ENCODE data around the gene MIA3. TPM values are rescaled to one million over a fixed set of nuclear protein-coding genes. Genes with fewer than 3 reads are reported as not detected.

MIA3 gene
- total RNA-seq, 1 donor from 2014 or later: 56.5 TPM

DNA sequence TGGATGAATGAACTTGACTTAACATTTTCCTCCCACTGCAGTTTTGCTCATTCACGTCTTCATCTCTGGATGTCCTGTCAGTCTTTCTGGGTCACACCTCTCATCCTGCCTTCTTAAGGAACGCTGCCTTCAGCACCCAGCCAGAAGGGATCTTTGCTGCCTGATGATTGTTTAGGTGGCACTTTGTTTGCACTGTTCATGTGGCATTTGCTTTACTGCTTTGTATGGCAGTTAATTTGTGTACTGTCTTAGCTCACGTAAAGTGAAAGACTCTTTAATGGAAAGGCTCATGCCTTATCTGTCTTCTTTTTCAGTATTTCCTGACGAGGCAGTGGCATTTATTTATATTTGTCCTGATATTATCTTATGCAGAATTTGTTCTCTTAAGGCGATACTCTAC, 4.9 kb downstream of the MIA3 start:
- Mint-ChIP-seq H3K36me3 (ENCODE audit: low read depth) (peaks cover 6% of the 10 kb centered on the region), H3K4me1 (peaks cover 14% of the 10 kb centered on the region), H3K9me3 (no peaks in the 10 kb centered on the region), H3K4me3 (peak overlapping the region; percentile 40), H3K27ac (ENCODE audit: unreplicated experiment) (no peak overlapping the region), H3K27me3 (ENCODE audit: low read depth) (no peaks in the 10 kb centered on the region)
- TF ChIP-seq, protein P1, sequence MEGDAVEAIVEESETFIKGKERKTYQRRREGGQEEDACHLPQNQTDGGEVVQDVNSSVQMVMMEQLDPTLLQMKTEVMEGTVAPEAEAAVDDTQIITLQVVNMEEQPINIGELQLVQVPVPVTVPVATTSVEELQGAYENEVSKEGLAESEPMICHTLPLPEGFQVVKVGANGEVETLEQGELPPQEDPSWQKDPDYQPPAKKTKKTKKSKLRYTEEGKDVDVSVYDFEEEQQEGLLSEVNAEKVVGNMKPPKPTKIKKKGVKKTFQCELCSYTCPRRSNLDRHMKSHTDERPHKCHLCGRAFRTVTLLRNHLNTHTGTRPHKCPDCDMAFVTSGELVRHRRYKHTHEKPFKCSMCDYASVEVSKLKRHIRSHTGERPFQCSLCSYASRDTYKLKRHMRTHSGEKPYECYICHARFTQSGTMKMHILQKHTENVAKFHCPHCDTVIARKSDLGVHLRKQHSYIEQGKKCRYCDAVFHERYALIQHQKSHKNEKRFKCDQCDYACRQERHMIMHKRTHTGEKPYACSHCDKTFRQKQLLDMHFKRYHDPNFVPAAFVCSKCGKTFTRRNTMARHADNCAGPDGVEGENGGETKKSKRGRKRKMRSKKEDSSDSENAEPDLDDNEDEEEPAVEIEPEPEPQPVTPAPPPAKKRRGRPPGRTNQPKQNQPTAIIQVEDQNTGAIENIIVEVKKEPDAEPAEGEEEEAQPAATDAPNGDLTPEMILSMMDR (conservative IDR thresholded peaks at IDR 0.05): no peak
- no peak for DNase-seq (ENCODE audit: low read depth, low spot score)

DNA sequence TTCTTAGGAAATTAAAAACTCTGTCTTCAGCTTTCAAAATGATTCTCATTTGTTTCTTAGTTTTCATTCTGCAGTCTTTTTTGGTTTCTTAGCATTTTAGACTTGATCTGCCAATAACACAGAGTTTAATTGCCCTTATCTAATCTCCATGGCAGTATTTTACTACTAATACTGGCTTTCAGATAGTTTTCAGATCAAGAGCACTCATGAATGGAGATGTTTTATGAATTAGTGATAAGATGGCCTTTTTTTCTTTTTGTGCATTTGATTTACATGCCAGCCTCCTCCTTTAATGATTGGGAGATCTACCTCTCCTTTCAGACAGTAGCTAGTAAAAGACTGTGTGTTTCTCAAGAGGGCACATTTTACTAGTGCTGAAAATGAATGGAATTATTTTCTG, 5.6 kb downstream of the MIA3 start:
- peaks cover 6% of the 10 kb centered on the region for H3K36me3 Mint-ChIP-seq (ENCODE audit: low read depth)
- TF ChIP-seq, protein P1 (conservative IDR thresholded peaks at IDR 0.05): no peak
- H3K27me3 Mint-ChIP-seq (ENCODE audit: low read depth): no peaks in the 10 kb centered on the region
- no peak overlapping the region for H3K4me3 Mint-ChIP-seq
- H3K4me1 Mint-ChIP-seq: peaks cover 14% of the 10 kb centered on the region
- DNase-seq (ENCODE audit: low read depth, low spot score): no peak
- no peaks in the 10 kb centered on the region for H3K9me3 Mint-ChIP-seq
- H3K27ac Mint-ChIP-seq (ENCODE audit: unreplicated experiment): no peak overlapping the region

DNA sequence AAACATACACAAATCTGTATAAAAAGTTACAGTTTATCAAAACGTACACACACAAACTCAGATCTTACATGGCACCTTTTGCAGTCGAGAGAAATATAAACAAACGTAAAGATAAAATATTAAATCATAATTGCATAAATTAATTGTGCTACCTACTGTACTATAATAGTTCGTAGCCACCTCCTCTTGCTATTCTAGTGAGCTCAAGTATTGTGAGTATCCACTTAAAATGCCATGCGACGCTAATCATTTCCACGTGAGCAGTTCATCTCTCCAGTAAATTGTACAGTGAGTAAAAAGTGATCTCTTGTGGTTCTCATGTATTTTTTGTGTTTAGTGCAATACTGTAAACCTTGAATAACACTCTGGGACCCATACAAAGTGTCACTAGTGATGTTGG, 6.3 kb downstream of the MIA3 start:
- H3K4me1 Mint-ChIP-seq: peaks cover 10% of the 10 kb centered on the region
- no peak for DNase-seq (ENCODE audit: low read depth, low spot score)
- H3K27me3 Mint-ChIP-seq (ENCODE audit: low read depth): no peaks in the 10 kb centered on the region
- TF ChIP-seq, protein P1 (conservative IDR thresholded peaks at IDR 0.05): no peak
- H3K9me3 Mint-ChIP-seq: no peaks in the 10 kb centered on the region
- H3K36me3 Mint-ChIP-seq (ENCODE audit: low read depth): peaks cover 6% of the 10 kb centered on the region
- H3K4me3 Mint-ChIP-seq: no peak overlapping the region
- H3K27ac Mint-ChIP-seq (ENCODE audit: unreplicated experiment): no peak overlapping the region

DNA sequence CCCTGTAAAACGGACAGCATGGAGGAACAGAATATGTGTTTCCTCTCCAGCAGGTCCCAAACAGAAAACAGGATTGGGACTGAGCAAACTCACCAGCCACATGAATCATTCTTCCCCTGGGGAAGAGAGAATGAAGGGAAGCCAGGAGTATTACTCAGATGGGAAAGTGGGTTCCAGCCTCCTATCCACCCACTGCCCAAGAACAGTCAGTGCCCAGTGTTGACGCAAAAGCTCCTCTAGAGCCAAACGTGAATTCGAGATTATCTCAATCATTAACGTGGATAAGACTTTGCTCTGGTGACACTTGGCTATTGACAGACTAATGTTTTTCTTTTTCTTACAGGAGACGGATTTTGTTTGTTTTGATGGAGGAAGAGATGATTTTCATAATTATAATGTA, 9.3 kb downstream of the MIA3 start:
- Mint-ChIP-seq H3K4me1 (no peaks in the 10 kb centered on the region), H3K36me3 (ENCODE audit: low read depth) (peaks cover 11% of the 10 kb centered on the region), H3K27ac (ENCODE audit: unreplicated experiment) (no peak overlapping the region), H3K4me3 (no peak overlapping the region), H3K27me3 (ENCODE audit: low read depth) (no peaks in the 10 kb centered on the region), H3K9me3 (no peaks in the 10 kb centered on the region)
- TF ChIP-seq, protein P1 (conservative IDR thresholded peaks at IDR 0.05): no peak
- DNase-seq (ENCODE audit: low read depth, low spot score): no peak

DNA sequence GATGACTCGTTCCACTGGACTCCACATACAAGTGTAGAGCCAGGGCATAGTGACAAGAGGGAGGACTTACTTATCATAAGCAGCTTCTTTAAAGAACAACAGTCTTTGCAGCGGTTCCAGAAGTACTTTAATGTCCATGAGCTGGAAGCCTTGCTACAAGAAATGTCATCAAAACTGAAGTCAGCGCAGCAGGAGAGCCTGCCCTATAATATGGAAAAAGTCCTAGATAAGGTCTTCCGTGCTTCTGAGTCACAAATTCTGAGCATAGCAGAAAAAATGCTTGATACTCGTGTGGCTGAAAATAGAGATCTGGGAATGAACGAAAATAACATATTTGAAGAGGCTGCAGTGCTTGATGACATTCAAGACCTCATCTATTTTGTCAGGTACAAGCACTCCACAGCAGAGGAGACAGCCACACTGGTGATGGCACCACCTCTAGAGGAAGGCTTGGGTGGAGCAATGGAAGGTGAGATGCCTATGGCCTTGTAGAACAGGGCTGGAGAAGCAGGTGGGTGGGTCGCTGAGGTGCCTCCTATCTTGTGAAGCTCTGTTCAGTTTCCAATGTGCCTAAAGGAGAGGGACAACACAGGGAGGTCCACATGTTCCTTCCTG, 12.1 kb downstream of the MIA3 start:
- TF ChIP-seq, protein P1 (conservative IDR thresholded peaks at IDR 0.05): no peak
- no peaks in the 10 kb centered on the region for H3K9me3 Mint-ChIP-seq

More for the DNA sequence above, 12.1 kb downstream of the MIA3 start:
- Mint-ChIP-seq H3K36me3 (ENCODE audit: low read depth) (peaks cover 8% of the 10 kb centered on the region), H3K27ac (ENCODE audit: unreplicated experiment) (no peak overlapping the region), H3K4me1 (no peaks in the 10 kb centered on the region), H3K4me3 (no peak overlapping the region), H3K27me3 (ENCODE audit: low read depth) (no peaks in the 10 kb centered on the region)
- DNase-seq (ENCODE audit: low read depth, low spot score): no peak

All from neural crest cell (in vitro differentiated cells).